Measurements from ENCODE around the gene CITED2.

DNA sequence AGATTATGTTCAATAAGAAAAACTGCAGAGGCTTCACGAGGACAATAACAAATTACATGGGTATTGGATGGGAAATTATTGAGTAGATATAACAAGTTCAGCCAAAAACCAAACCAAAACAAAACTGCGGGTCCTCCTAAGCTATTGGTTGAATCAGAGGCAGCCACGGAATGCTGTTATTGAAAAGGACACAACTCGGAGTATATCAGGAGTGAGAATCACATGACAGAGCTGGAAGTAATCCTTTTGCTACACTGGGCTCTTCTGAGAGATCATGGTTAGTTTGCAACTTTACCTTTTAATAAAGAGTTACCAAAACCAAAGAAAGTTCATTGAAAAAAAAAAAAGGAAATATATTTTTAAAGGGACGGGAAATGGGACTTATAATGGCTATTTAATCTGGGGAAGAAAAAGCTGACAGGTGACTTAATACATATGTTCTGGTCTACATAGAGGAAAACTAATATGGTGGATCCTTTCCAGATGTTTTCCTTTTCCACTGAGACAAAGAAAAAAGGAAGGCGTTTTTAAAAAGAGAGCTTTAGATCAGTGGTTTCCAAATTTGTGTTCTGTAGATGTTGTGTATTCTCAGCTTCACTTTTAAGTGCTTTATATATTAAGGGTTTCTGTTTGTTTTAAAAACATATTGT, 6.9 kb upstream of the CITED2 start:
- TF ChIP-seq POLR2A (IDR thresholded peaks at IDR 0.05) (no peak), EP300 (IDR thresholded peaks at IDR 0.05) (no peak)
- TF ChIP-seq, protein P1, sequence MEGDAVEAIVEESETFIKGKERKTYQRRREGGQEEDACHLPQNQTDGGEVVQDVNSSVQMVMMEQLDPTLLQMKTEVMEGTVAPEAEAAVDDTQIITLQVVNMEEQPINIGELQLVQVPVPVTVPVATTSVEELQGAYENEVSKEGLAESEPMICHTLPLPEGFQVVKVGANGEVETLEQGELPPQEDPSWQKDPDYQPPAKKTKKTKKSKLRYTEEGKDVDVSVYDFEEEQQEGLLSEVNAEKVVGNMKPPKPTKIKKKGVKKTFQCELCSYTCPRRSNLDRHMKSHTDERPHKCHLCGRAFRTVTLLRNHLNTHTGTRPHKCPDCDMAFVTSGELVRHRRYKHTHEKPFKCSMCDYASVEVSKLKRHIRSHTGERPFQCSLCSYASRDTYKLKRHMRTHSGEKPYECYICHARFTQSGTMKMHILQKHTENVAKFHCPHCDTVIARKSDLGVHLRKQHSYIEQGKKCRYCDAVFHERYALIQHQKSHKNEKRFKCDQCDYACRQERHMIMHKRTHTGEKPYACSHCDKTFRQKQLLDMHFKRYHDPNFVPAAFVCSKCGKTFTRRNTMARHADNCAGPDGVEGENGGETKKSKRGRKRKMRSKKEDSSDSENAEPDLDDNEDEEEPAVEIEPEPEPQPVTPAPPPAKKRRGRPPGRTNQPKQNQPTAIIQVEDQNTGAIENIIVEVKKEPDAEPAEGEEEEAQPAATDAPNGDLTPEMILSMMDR (IDR thresholded peaks at IDR 0.05), result no peak

Measured in ovary (tissue), 3 donors.